Peyer's patch (tissue), 4 donors: ENCODE results near the gene LIMS1.

Source experiments
- CTCF ChIP-seq, 6 experiments: fragments of 450-650 bp in 4 of 6; fragments of 200-600 bp in 2 of 6; sonication (generic) in 1 of 6; IDR thresholded peaks; one replicate each; pipeline ENCODE4 v1.5.1; 2017 to 2019; ENCODE audit warnings: antibody characterized with exemption in 6 of 6, mild to moderate bottlenecking in 3 of 6, moderate library complexity in 1 of 6
- POLR2A ChIP-seq, 2 donors: fragments of 450-650 bp; IDR thresholded peaks; one replicate each; pipeline ENCODE4 v1.5.1; 2017; ENCODE audit warnings: antibody characterized with exemption in 2 of 2, mild to moderate bottlenecking in 2 of 2, moderate library complexity in 2 of 2

GRCh38 chr2:108491848-108492247 lies 42.4 kb upstream of the LIMS1 start:
- TF ChIP-seq CTCF (IDR thresholded peaks at IDR 0.05) (no peak), POLR2A (IDR thresholded peaks at IDR 0.05) (no peak)
